Epithelial cell of umbilical artery (primary cell): ENCODE measurements around the gene DDC. TPM values are rescaled to one million over a fixed set of nuclear protein-coding genes. Genes with fewer than 3 reads are reported as not detected.

Source experiments
- total RNA-seq: library from RNA; depleted of rRNA; stranded (reverse); fragments of >200 nt; gene quantifications from 2 replicates; pipeline ENCODE4 v1.2.3, GENCODE V29; 2014

Gene DDC
- total RNA-seq: not detected in 2 replicates

GRCh38 chr7:50564640-50565558, at the start of gene DDC:
Gene DDC (minus strand): TSS chr7:50565405. CDS start chr7:50544085, 21,320 bp downstream.

GRCh38 chr7:50449881-50450589, 115.2 kb downstream of the DDC start, which contains the start of gene FIGNL1:
Gene FIGNL1 (minus strand): TSS chr7:50450350. CDS start chr7:50447287, 3,063 bp downstream.

Other genes with a start within 250 kb of the DDC start
- 56.5 and 61.7 TPM in 2 replicates for gene FIGNL1, start 115.1 kb downstream of the DDC start, total RNA-seq
- 91.2 and 99.7 TPM in 2 replicates for gene GRB10, start 217.5 kb upstream of the DDC start, total RNA-seq